MCF 10A (cell line): ENCODE results near the gene TGFB2. TPM values are rescaled to one million over a fixed set of nuclear protein-coding genes. Genes with fewer than 3 reads are reported as not detected.

Source experiments
- BruUV-seq: library from RNA; stranded (reverse); fragments of 400-500 nt; replicated peaks from 2 replicates; lab custom pipeline; 2021; lab: Mats Ljungman, UMichigan
- CTCF ChIA-PET: fragments of 300-600 bp; sonication (Branson Sonifier 250); formaldehyde crosslinking; extraction: SDS; loops from one replicate; lab custom pipeline; 2021; ENCODE audit warnings: antibody characterized with exemption, inconsistent platforms; lab: Yijun Ruan, JAX
- POLR2A ChIA-PET: fragments of 300-600, 350-650 bp; sonication (Branson Sonifier 250); formaldehyde crosslinking; extraction: SDS; loops from one replicate; lab custom pipeline; 2020; ENCODE audit warnings: antibody characterized with exemption, inconsistent platforms; lab: Yijun Ruan, JAX
- DNase-seq: peaks from one replicate; pipeline ENCODE4 v3.0.0-alpha.2; 2018; ENCODE audit not compliant: unreplicated experiment
- H3K27ac Mint-ChIP-seq: one replicate; pipeline ENCODE4 v1.8.0; 2022; ENCODE audit warnings: mild to moderate bottlenecking, low read depth, mixed read lengths; ENCODE audit not compliant: unreplicated experiment
- H3K27me3 Mint-ChIP-seq: one replicate; pipeline ENCODE4 v1.8.0; 2022; ENCODE audit warnings: mixed read lengths; ENCODE audit not compliant: insufficient read depth, unreplicated experiment
- H3K36me3 Mint-ChIP-seq: one replicate; pipeline ENCODE4 v1.8.0; 2022; ENCODE audit warnings: mild to moderate bottlenecking, moderate library complexity, mixed read lengths; ENCODE audit not compliant: insufficient read depth, unreplicated experiment
- H3K4me1 Mint-ChIP-seq: one replicate; pipeline ENCODE4 v1.8.0; 2022; ENCODE audit warnings: mixed read lengths; ENCODE audit not compliant: insufficient read depth, unreplicated experiment
- H3K4me3 Mint-ChIP-seq: one replicate; pipeline ENCODE4 v1.8.0; 2022; ENCODE audit warnings: mild to moderate bottlenecking, moderate library complexity, mixed read lengths; ENCODE audit not compliant: unreplicated experiment
- H3K9me3 Mint-ChIP-seq: one replicate; pipeline ENCODE4 v1.8.0; 2022; ENCODE audit warnings: mixed read lengths; ENCODE audit not compliant: unreplicated experiment
- intact Hi-C: fragments of 100-400 bp; cut with micrococcal nuclease; formaldehyde crosslinking; loops from 2 replicates; pipeline ENCODE4 v1.14.1; 2022
- total RNA-seq: library from RNA; stranded (reverse); gene quantifications from 2 replicates; pipeline ENCODE4 v1.2.3, GENCODE V29; 2022
- TF ChIP-seq, protein P1 (sequence below): fragments of 200-600 bp; IDR thresholded peaks from one replicate; pipeline ENCODE4 v1.8.0; 2022; ENCODE audit warnings: antibody characterized with exemption, mild to moderate bottlenecking; ENCODE audit not compliant: unreplicated experiment

TGFB2 gene
- total RNA-seq, 1 experiment from 2014 or later: 6.3 TPM

DNA sequence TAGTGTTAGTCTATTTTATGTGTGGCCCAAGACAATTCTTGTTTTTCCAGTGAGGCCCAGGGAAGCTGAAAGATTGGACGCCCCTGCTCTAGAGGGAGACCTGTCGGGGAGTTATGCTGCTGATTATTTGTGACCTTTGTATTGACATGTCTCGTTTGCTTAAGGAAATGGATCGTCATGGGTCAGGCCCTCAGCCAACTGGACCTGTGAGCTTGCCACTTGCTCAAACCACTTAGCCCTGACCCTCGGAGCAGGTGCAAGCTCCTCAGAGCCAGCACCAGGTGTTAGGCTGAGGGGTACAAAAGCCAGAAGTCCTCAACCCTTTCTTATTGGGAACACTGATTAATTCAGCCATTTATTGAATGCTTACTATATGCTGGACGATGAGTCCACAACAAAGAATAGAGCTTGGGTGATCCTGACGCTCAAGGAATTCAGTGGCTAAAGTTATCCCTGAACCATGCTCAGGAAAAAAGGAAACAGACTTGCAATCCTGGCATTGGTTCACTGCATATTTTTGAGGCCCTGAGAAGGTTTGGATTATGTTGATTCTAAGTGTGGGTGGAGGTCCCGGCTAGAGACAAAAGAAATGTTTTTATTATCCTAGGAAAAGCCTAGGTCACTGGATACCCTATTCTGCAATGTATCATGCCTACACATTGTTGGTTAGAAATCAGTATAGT lies 19.0 kb downstream of the TGFB2 start:
- ChIA-PET CTCF (interaction anchor here (0.5 to 2.5 kb wide), 11 partner anchors 9 to 978 kb away, joined by 3 to 13 read pairs (median 3); no protein-coding TSS in a partner anchor), POLR2A (interaction anchor here (0.6 to 1.7 kb wide), 7 partner anchors 10 to 254 kb away, joined by 3 to 5 read pairs (median 3); no protein-coding TSS in a partner anchor)
- intact Hi-C loops: no loop called here
- TF ChIP-seq, protein P1, sequence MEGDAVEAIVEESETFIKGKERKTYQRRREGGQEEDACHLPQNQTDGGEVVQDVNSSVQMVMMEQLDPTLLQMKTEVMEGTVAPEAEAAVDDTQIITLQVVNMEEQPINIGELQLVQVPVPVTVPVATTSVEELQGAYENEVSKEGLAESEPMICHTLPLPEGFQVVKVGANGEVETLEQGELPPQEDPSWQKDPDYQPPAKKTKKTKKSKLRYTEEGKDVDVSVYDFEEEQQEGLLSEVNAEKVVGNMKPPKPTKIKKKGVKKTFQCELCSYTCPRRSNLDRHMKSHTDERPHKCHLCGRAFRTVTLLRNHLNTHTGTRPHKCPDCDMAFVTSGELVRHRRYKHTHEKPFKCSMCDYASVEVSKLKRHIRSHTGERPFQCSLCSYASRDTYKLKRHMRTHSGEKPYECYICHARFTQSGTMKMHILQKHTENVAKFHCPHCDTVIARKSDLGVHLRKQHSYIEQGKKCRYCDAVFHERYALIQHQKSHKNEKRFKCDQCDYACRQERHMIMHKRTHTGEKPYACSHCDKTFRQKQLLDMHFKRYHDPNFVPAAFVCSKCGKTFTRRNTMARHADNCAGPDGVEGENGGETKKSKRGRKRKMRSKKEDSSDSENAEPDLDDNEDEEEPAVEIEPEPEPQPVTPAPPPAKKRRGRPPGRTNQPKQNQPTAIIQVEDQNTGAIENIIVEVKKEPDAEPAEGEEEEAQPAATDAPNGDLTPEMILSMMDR: no peak
- no peaks in the 10 kb centered on the region for H3K36me3 Mint-ChIP-seq
- no peaks in the 10 kb centered on the region for H3K27me3 Mint-ChIP-seq
- H3K27ac Mint-ChIP-seq: no peak overlapping the region
- no peaks in the 10 kb centered on the region for H3K9me3 Mint-ChIP-seq
- no peak overlapping the region for H3K4me3 Mint-ChIP-seq
- BruUV-seq: no TSS peak
- no peaks in the 10 kb centered on the region for H3K4me1 Mint-ChIP-seq
- no peak for DNase-seq

DNA sequence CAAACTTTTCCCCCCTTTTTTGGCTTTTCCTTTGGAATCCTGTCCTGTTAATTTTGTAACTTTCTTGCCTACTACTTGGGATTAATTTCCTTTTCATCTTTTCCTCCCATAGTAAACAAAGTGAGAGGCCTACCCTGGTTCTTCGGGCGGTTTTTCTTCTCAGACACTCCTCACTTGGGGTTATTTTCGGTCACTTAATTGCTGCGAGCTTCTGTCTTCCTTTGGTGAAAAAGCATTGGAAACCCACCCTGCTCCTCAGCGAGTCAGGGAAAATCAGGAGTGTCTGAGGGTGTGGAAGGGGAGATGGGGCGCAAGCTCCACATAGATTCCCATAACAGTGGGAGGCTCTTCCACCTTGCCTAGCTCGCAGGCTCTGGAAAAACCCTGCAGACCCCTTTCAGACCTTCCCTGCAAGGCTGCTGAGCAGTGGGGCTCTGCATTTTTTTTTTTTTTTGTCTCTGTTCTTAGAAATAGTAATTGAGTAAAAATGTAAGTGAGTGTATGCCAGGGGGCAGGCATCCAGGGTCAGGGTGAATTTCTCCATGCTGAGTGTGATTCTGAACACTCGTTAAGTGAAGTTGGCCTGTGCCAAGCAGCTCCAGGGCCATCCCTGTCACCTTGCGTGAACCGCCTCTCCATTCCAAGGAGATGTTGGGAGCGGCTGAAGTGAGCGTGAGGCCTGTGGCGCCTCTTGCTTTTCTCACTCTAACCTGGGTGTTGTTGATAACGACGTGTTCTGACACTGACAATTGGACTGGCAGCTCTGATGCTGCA lies 20.3 kb downstream of the TGFB2 start:
- Mint-ChIP-seq H3K36me3 (no peaks in the 10 kb centered on the region), H3K27me3 (no peaks in the 10 kb centered on the region), H3K4me3 (no peak overlapping the region), H3K27ac (no peak overlapping the region), H3K9me3 (no peaks in the 10 kb centered on the region), H3K4me1 (peaks cover 9% of the 10 kb centered on the region)
- ChIA-PET CTCF (interaction anchor here (0.6 to 2.5 kb wide), 16 partner anchors 8 to 977 kb away, joined by 3 to 7 read pairs (median 4); partner anchors contain the start of gene TGFB2), POLR2A (interaction anchor here (0.6 to 1.8 kb wide), 7 partner anchors 9 to 224 kb away, joined by 3 to 5 read pairs (median 3); no protein-coding TSS in a partner anchor)
- DNase-seq: no peak
- BruUV-seq: no TSS peak
- intact Hi-C loops: no loop called here
- TF ChIP-seq, protein P1: no peak

- no peak overlapping the region for H3K4me3 Mint-ChIP-seq
- DNase-seq: no peak
- no peak overlapping the region for H3K27ac Mint-ChIP-seq
- ChIA-PET POLR2A (interaction anchor here (1.0 to 2.5 kb wide), 3 partner anchors 9 to 17 kb away, joined by 3 to 6 read pairs (median 4); no protein-coding TSS in a partner anchor), CTCF (interaction anchor here (0.6 to 1.7 kb wide), 6 partner anchors 12 to 698 kb away, joined by 3 to 6 read pairs (median 4); no protein-coding TSS in a partner anchor)
- peaks cover 12% of the 10 kb centered on the region for H3K4me1 Mint-ChIP-seq
- H3K27me3 Mint-ChIP-seq: no peaks in the 10 kb centered on the region
- no peaks in the 10 kb centered on the region for H3K9me3 Mint-ChIP-seq
- intact Hi-C loops: no loop called here
- H3K36me3 Mint-ChIP-seq: no peaks in the 10 kb centered on the region
- BruUV-seq: no TSS peak
- TF ChIP-seq, protein P1: no peak
Observed at GRCh38 chr1:218366322-218367052, 21.4 kb downstream of the TGFB2 start.
